A673 (cell line): Measurements from ENCODE around the gene IFT57. TPM values are rescaled to one million over a fixed set of nuclear protein-coding genes. Genes with fewer than 3 reads are reported as not detected.

Source experiments
- BruUV-seq: library from RNA; stranded (reverse); fragments of 400-500 nt; replicated peaks from 2 replicates; lab custom pipeline; 2021; lab: Mats Ljungman, UMichigan
- CTCF ChIA-PET: fragments of 300-600 bp; sonication (Branson Sonifier 250); formaldehyde crosslinking; loops from one replicate; lab custom pipeline; 2022; ENCODE audit warnings: antibody characterized with exemption; lab: Charles Lee
- POLR2A ChIA-PET: fragments of 300-600 bp; sonication (Branson Sonifier 250); formaldehyde crosslinking; loops from one replicate; lab custom pipeline; 2022; ENCODE audit warnings: antibody characterized with exemption; ENCODE audit not compliant: low non-redundant PET; lab: Charles Lee
- DNase-seq: peaks from one replicate; pipeline ENCODE4 v3.0.0-alpha.2; 2015; ENCODE audit warnings: low spot score
- H3K27ac ChIP-seq: fragments of 200-600 bp; sonication (generic); 2 replicates; pipeline ENCODE4 v1.5.1; 2016; ENCODE audit warnings: mixed run types, low read depth, mild to moderate bottlenecking, mixed read lengths, antibody characterized with exemption, low read length; ENCODE audit not compliant: poor library complexity, severe bottlenecking
- H3K27me3 ChIP-seq: fragments of 200-600 bp; sonication (generic); replicated peaks from 2 replicates; pipeline ENCODE4 v1.6.1; 2017; ENCODE audit warnings: mixed run types, low read depth, mild to moderate bottlenecking, mixed read lengths, antibody characterized with exemption, low read length; ENCODE audit not compliant: insufficient read depth, poor library complexity
- H3K36me3 ChIP-seq: fragments of 200-600 bp; sonication (generic); 2 replicates; pipeline ENCODE4 v1.6.1; 2016; ENCODE audit warnings: mixed run types, mild to moderate bottlenecking, mixed read lengths, antibody characterized with exemption, low read length; ENCODE audit not compliant: insufficient read depth, poor library complexity, severe bottlenecking
- H3K4me1 ChIP-seq: fragments of 200-600 bp; sonication (generic); 2 replicates; pipeline ENCODE4 v1.6.1; 2017; ENCODE audit warnings: mixed run types, mild to moderate bottlenecking, mixed read lengths, antibody characterized with exemption, low read length; ENCODE audit not compliant: insufficient read depth, poor library complexity, severe bottlenecking
- H3K4me3 ChIP-seq: fragments of 200-600 bp; sonication (generic); 2 replicates; pipeline ENCODE4 v1.5.1; 2016; ENCODE audit warnings: low read depth, mixed run types, mild to moderate bottlenecking, mixed read lengths, low read length; ENCODE audit not compliant: poor library complexity, severe bottlenecking
- H3K9me3 ChIP-seq: fragments of 200-600 bp; sonication (generic); 2 replicates; pipeline ENCODE4 v1.6.1; 2016; ENCODE audit warnings: mixed run types, low read depth, mild to moderate bottlenecking, mixed read lengths, antibody characterized with exemption, low read length; ENCODE audit not compliant: poor library complexity, severe bottlenecking
- EZH2 ChIP-seq: fragments of 200-600 bp; sonication (generic); IDR thresholded peaks from 2 replicates; pipeline ENCODE4 v1.6.1; 2017; ENCODE audit warnings: borderline replicate concordance, low read depth, mild to moderate bottlenecking, mixed read lengths, antibody characterized with exemption, low read length; ENCODE audit not compliant: poor library complexity, severe bottlenecking
- intact Hi-C: fragments of 100-400 bp; cut with micrococcal nuclease; formaldehyde crosslinking; loops from one replicate; pipeline ENCODE4 v1.10.0; 2022; ENCODE audit not compliant: unreplicated experiment
- total RNA-seq: library from RNA; stranded (reverse); gene quantifications from 2 replicates; pipeline ENCODE4 v1.2.3, GENCODE V29; 2021
- TF ChIP-seq, protein P1 (sequence below): fragments of 300-800, 200-600 bp; sonication (generic); conservative IDR thresholded peaks from 2 replicates; pipeline ENCODE4 v1.5.1; 2017; ENCODE audit warnings: low read depth, mild to moderate bottlenecking, antibody characterized with exemption, low read length, moderate library complexity, mixed read lengths

The IFT57 gene
- total RNA-seq, 1 experiment from 2014 or later = 40.9 TPM

DNA sequence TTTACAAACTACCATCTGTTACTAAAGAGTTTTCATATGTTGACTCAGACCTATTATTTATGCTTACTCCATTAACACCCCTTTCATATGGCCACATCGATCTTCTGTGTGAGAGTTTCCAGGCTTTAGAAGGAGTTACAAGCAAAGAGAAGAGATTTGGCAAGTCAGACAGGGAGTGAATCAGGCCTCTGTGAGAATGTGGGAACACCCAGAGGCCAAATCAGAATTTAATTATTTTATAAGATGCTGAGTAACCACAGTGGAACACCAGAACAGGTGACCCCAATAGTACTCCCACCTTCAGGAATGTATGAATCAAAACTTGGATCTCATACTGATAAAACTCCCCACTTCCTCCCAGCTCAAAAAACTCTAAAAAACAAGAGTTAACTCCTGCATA is 42.0 kb downstream of the IFT57 start:
- no peaks in the 10 kb centered on the region for H3K27me3 ChIP-seq
- no TSS peak for BruUV-seq
- no peak for DNase-seq
- POLR2A ChIA-PET = no interaction called here
- no peaks in the 10 kb centered on the region for H3K36me3 ChIP-seq
- no peak overlapping the region for H3K4me3 ChIP-seq
- CTCF ChIA-PET = no interaction called here
- TF ChIP-seq EZH2 = no peak
- TF ChIP-seq, protein P1, sequence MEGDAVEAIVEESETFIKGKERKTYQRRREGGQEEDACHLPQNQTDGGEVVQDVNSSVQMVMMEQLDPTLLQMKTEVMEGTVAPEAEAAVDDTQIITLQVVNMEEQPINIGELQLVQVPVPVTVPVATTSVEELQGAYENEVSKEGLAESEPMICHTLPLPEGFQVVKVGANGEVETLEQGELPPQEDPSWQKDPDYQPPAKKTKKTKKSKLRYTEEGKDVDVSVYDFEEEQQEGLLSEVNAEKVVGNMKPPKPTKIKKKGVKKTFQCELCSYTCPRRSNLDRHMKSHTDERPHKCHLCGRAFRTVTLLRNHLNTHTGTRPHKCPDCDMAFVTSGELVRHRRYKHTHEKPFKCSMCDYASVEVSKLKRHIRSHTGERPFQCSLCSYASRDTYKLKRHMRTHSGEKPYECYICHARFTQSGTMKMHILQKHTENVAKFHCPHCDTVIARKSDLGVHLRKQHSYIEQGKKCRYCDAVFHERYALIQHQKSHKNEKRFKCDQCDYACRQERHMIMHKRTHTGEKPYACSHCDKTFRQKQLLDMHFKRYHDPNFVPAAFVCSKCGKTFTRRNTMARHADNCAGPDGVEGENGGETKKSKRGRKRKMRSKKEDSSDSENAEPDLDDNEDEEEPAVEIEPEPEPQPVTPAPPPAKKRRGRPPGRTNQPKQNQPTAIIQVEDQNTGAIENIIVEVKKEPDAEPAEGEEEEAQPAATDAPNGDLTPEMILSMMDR = no peak
- H3K9me3 ChIP-seq = no peaks in the 10 kb centered on the region
- H3K4me1 ChIP-seq = peaks cover 11% of the 10 kb centered on the region
- intact Hi-C loops = no loop called here
- H3K27ac ChIP-seq = no peak overlapping the region

DNA sequence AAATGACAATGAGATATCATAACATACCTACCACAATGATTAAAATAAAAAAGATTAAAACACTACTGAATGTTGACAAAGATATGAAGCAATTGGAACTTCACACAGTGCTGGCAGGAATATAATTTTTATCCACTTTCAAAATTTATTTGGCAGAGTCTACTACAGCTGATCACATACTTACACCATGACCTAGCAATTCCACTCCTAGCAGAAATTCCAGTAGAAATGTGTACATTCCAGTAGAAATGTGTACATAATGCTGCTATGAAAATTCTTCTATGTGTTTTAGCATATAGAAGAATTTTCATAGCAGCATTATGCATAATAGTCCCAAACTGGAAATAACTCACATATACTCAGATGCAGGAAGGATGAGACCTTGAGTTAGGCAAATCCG is 43.5 kb downstream of the IFT57 start:
- H3K27ac ChIP-seq = no peak overlapping the region
- no TSS peak for BruUV-seq

DNA sequence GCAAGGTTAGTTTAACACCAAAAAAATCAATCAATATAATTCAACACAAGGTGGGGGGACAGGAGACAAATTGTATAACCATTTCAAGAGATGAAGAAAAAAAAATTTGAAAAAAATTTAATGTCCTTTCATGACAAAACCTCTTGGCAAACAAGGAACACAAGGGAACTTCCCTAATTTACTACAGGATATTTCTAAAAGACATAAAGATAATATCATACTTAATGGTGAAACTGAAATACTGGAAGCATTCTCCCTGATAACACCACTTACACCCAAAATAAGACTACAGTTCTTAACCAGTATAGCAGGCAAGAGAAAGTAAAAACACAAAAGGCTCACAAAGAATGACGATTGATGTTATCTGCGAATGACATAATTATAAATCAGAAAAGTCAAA is 44.7 kb downstream of the IFT57 start:
- intact Hi-C loops = no loop called here
- no peaks in the 10 kb centered on the region for H3K36me3 ChIP-seq
- no TSS peak for BruUV-seq
- no peak overlapping the region for H3K4me3 ChIP-seq
- H3K27ac ChIP-seq = no peak overlapping the region
- no peak for DNase-seq
- ChIA-PET CTCF (no interaction called here), POLR2A (no interaction called here)
- H3K27me3 ChIP-seq = no peaks in the 10 kb centered on the region
- H3K9me3 ChIP-seq = no peaks in the 10 kb centered on the region
- TF ChIP-seq, protein P1 = no peak
- TF ChIP-seq EZH2 = no peak
- peaks cover 11% of the 10 kb centered on the region for H3K4me1 ChIP-seq

More for the DNA sequence above, 43.5 kb downstream of the IFT57 start:
- Histone ChIP-seq H3K9me3 (no peaks in the 10 kb centered on the region), H3K4me3 (no peak overlapping the region), H3K27me3 (no peaks in the 10 kb centered on the region), H3K36me3 (no peaks in the 10 kb centered on the region), H3K4me1 (peaks cover 11% of the 10 kb centered on the region)
- POLR2A ChIA-PET = no interaction called here
- CTCF ChIA-PET = no interaction called here
- DNase-seq = peak; percentile 42
- TF ChIP-seq EZH2 = no peak
- TF ChIP-seq, protein P1 = no peak
- intact Hi-C loops = no loop called here
